Breast epithelium (tissue), 3 donors: ENCODE results near the gene ABCB1.

Experiments
- POLR2AphosphoS5 ChIP-seq, 3 donors: sonication (generic); formaldehyde crosslinking; IDR thresholded peaks; one replicate each; pipeline ENCODE4 v1.6.1; 2017; ENCODE audit warnings: antibody characterized with exemption in 3 of 3
- TF ChIP-seq, protein P1 (sequence below), 3 donors: fragments of 450-650 bp; IDR thresholded peaks; one replicate each; pipeline ENCODE4 v1.5.1; 2016 to 2017; ENCODE audit warnings: antibody characterized with exemption in 3 of 3, mild to moderate bottlenecking in 3 of 3, moderate library complexity in 3 of 3

DNA sequence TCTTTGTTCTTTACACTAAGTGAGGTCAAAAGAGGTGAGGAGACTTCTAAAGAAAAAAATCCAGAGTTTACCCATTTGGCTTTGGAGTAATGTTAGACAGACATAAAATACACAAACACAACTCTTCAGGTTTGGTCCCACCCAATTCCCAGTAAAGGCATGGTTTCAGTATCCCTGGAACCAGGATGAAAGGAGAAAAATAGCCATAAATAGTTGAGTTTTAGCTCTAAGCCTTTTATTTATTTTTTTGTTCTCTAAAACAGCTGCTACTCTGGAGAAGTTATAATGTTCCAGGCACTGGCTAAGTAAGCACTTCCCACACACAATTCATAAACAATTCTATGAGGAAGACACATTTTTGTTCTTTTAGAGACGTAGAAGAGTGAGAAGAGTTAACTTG, 4.0 kb downstream of the ABCB1 start:
- TF ChIP-seq, protein P1, sequence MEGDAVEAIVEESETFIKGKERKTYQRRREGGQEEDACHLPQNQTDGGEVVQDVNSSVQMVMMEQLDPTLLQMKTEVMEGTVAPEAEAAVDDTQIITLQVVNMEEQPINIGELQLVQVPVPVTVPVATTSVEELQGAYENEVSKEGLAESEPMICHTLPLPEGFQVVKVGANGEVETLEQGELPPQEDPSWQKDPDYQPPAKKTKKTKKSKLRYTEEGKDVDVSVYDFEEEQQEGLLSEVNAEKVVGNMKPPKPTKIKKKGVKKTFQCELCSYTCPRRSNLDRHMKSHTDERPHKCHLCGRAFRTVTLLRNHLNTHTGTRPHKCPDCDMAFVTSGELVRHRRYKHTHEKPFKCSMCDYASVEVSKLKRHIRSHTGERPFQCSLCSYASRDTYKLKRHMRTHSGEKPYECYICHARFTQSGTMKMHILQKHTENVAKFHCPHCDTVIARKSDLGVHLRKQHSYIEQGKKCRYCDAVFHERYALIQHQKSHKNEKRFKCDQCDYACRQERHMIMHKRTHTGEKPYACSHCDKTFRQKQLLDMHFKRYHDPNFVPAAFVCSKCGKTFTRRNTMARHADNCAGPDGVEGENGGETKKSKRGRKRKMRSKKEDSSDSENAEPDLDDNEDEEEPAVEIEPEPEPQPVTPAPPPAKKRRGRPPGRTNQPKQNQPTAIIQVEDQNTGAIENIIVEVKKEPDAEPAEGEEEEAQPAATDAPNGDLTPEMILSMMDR (IDR thresholded peaks at IDR 0.05), result no peak
- no peak for TF ChIP-seq POLR2AphosphoS5 (IDR thresholded peaks at IDR 0.05)
